Pancreas (tissue), 10 donors: ENCODE results near the gene SDK1. TPM values are rescaled to one million over a fixed set of nuclear protein-coding genes. Genes with fewer than 3 reads are reported as not detected.
A peak's percentile ranks its signal among the peaks of the same experiment; 100 is the strongest.

Experiments
- ATAC-seq, 4 donors: fragments of 200-7000 bp; cut with Tn5 transposase; one replicate each; pipeline versions ENCODE4 v1.8.0 to v1.9.1; 2020; ENCODE audit warnings: mild to moderate bottlenecking in 4 of 4, moderate library complexity in 4 of 4
- DNase-seq, 6 donors: peaks; one replicate each; pipeline ENCODE4 v3.0.0-alpha.2; 2020
- FAIRE-seq: peaks from 2 replicates; lab custom pipeline; 2012; peaks lifted over from hg19 to GRCh38; lab: Jason Lieb, UNC
- H3K27ac ChIP-seq, 4 donors: fragments of 200-600 bp; sonication (generic); 1 replicate in 3 of 4; 2 replicates in 1 of 4; pipeline versions ENCODE4 v1.5.0 to v1.8.0; 2020
- H3K27me3 ChIP-seq, 4 donors: fragments of 200-600 bp; one replicate each; pipeline ENCODE4 v1.8.0; 2021
- H3K36me3 ChIP-seq, 3 donors: fragments of 200-600 bp; sonication (generic) in 1 of 3; one replicate each; pipeline versions ENCODE4 v1.5.0 to v1.8.0; 2020 to 2021
- H3K4me1 ChIP-seq, 3 donors: fragments of 200-600 bp; one replicate each; pipeline ENCODE4 v1.8.0; 2021
- H3K4me3 ChIP-seq, 4 donors: fragments of 200-600 bp; sonication (generic) in 2 of 4; one replicate each; pipeline versions ENCODE4 v1.5.0 to v1.8.0; 2020 to 2021
- H3K9me3 ChIP-seq, 4 donors: fragments of 200-600 bp; one replicate each; pipeline ENCODE4 v1.8.0; 2021
- WGBS, 2 donors: extraction: QIAGEN DNeasy Blood & Tissue Kit; methylation state at CpG; one replicate each; pipeline ENCODE4 v1.1.7; 2013; 5-methylcytosine and 5-hydroxymethylcytosine counted together
- intact Hi-C, 3 donors: fragments of 100-400 bp; cut with DNase I; formaldehyde crosslinking; loops; one replicate each; pipeline versions ENCODE4 v1.11.1 to v1.14.2; 2022
- polyA plus RNA-seq, 2 donors: library from polyadenylated mRNA; stranded (reverse); fragments of 200-250 nt; gene quantifications; one replicate each; pipeline ENCODE4 v1.2.3, GENCODE V29; 2013
- total RNA-seq, 6 donors: library from RNA; stranded (reverse); fragmentation: NEBNext Ultra II Directional in 4 of 6; extraction: Animal tissue kit (Norgen Biotek cat#: 25700) in 4 of 6; gene quantifications; one replicate each; pipeline versions ENCODE4 v1.2.1 to v1.2.4, GENCODE V29; 2021 to 2023
- TF ChIP-seq, protein P1 (sequence below), 4 donors: fragments of 200-600 bp; sonication (generic) in 3 of 4; IDR thresholded peaks; one replicate each; pipeline versions ENCODE4 v1.5.0 to v1.8.0; 2021; ENCODE audit warnings: antibody characterized with exemption in 4 of 4
- donor health status: healthy with polysubstance abuse.
- donor health status: DM: no; HTN: no; CAD: no; lungs with moderate emphysema.
- donor health status: DM: no; HTN: no; CAD: no.
- donor health status: control.
- donor health status: control.
- donor health status: Bipolar disorder and iron deficiency.
- donor health status: DM: yes; HTN: yes; CAD: no.
- donor health status: DM: no; HTN: no; CAD: no.
- donor health status: DM: no; HTN: no; CAD: no.
- donor health status: DM: yes; HTN: yes; CAD: no.

The SDK1 gene
- total and polyA plus RNA-seq, 8 donors: 10.8 to 30.8 (median 19.8) TPM

DNA sequence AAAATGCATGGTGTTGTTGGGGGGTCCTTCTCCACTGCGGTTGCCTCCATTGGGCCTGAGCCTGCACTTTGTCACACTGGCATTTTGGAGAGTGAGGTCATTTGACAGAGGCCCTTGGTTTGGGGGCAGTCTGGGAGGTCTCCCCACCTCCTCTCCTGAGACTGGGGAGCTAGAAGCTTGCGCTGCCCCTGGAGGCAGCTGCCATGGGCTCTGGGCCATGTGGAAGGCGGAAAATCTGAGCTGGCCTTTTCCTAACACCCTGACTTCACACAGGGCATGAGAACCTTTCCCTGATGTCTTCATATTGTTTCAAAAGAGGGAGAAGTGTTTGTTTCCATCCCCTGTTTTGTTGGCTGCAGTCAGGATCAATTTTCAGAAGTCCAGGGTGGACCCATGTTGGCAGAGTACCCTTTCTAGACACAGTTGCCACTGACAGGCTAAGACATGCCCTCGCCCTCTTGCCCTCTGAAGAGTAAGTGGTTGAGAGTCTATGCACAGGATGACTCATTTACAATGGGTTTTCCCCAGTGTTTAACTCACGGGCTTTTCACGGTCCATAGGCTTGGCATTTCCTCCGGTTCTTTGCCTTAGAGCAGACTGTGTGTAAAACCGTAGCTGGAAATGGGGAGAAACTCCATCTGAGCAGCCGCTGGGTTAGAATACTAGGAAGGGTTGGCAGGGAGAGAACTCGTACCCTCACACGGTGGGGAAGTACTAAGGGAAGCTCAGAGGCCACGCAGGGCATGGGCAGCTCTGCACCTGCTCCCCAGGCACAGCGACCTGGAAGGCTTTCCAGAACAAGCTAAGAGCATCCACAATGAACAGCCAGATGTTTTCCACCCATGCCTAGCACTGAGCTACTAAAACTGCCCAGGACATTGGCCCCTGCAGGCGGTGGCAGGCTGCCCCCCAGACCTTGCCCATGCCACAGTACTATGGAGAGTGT, 655.0 kb downstream of the SDK1 start:
- Histone ChIP-seq H3K9me3 (no peaks in the 10 kb centered on the region), H3K36me3 (no peaks in the 10 kb centered on the region), H3K27me3 (no peaks in the 10 kb centered on the region), H3K4me1 (peaks cover 0 to 13% (median 8%) of the 10 kb centered on the region in 3 donors), H3K27ac (no peak overlapping the region), H3K4me3 (no peak overlapping the region)
- ATAC-seq (peak in 3 of 4 donors; percentile 38 to 67 (median 66)), FAIRE-seq (no peak), DNase-seq (no peak)
- TF ChIP-seq, protein P1, sequence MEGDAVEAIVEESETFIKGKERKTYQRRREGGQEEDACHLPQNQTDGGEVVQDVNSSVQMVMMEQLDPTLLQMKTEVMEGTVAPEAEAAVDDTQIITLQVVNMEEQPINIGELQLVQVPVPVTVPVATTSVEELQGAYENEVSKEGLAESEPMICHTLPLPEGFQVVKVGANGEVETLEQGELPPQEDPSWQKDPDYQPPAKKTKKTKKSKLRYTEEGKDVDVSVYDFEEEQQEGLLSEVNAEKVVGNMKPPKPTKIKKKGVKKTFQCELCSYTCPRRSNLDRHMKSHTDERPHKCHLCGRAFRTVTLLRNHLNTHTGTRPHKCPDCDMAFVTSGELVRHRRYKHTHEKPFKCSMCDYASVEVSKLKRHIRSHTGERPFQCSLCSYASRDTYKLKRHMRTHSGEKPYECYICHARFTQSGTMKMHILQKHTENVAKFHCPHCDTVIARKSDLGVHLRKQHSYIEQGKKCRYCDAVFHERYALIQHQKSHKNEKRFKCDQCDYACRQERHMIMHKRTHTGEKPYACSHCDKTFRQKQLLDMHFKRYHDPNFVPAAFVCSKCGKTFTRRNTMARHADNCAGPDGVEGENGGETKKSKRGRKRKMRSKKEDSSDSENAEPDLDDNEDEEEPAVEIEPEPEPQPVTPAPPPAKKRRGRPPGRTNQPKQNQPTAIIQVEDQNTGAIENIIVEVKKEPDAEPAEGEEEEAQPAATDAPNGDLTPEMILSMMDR (IDR thresholded peaks at IDR 0.05): no peak
- intact Hi-C loops: no loop called here
- 87 to 92% methylated on average over 14 of the region's 14 CpGs for WGBS, 2 donors

DNA sequence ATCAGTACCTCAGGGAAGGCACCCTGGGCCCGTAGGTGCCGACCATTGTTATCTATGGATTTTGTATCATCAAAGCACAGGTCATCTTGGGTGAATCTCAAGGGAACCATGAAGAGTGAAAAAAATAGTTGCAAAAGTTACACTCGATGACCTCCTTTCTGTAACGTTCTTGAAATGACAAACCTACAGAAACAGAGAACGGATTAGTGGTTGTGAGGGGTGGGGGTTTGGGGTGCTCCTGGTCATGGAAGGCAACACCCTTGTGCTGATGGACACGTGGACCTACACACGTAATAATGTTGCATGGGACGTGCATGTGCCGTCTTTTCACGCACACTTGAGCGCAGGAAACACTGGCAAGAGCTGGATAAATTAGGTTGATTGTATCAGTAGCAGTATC, 655.9 kb downstream of the SDK1 start:
- Histone ChIP-seq H3K27me3 (no peaks in the 10 kb centered on the region), H3K4me3 (no peak overlapping the region), H3K4me1 (peaks cover 0 to 13% (median 8%) of the 10 kb centered on the region in 3 donors), H3K36me3 (no peaks in the 10 kb centered on the region), H3K9me3 (no peaks in the 10 kb centered on the region), H3K27ac (no peak overlapping the region)
- 91 to 94% methylated on average over 11 of the region's 11 CpGs for WGBS, 2 donors
- DNase-seq: no peak
- FAIRE-seq: no peak
- no peak for ATAC-seq
- intact Hi-C loops: no loop called here
- TF ChIP-seq, protein P1 (IDR thresholded peaks at IDR 0.05): no peak

DNA sequence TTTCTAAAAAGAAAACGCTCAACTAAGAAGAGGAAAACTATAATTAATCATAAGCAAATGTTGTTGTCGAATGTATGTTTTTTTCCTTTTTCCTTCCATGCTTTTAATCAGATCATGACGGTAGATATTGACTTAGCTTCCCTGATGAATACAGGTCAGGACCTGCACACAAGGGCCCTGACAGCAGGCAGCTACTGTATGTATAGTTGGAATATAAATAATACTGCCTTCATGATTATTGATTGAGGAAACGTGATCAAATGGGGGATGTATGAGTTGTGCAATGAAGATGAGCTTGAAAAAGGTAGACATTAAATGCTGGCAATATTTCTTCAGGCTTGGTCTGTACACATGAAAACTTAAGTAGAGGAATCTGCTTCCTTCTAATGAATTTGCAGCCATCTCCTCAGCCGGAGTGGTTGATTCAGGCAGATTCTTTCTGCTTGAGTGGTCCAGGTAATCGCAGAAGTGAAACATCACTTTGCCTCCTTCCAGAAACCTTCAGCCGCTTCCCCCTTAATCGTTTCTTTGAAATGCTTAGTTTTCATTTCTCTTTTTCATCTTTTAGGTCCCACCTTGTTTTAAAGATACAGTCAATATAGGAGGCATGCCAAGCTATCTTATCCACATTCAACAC, 656.5 kb downstream of the SDK1 start:
- Histone ChIP-seq H3K9me3 (no peaks in the 10 kb centered on the region), H3K27ac (peak overlapping the region in 2 of 4 donors; percentile 14 to 25), H3K4me1 (peaks cover 0 to 13% (median 8%) of the 10 kb centered on the region in 3 donors), H3K36me3 (no peaks in the 10 kb centered on the region), H3K4me3 (no peak overlapping the region), H3K27me3 (no peaks in the 10 kb centered on the region)
- ATAC-seq (peak in 3 of 4 donors; percentile 15 to 16 (median 16)), FAIRE-seq (no peak), DNase-seq (no peak)
- 38 to 45% methylated on average over 8 of the region's 8 CpGs for WGBS, 2 donors
- intact Hi-C loops: no loop called here
- TF ChIP-seq, protein P1 (IDR thresholded peaks at IDR 0.05): no peak

DNA sequence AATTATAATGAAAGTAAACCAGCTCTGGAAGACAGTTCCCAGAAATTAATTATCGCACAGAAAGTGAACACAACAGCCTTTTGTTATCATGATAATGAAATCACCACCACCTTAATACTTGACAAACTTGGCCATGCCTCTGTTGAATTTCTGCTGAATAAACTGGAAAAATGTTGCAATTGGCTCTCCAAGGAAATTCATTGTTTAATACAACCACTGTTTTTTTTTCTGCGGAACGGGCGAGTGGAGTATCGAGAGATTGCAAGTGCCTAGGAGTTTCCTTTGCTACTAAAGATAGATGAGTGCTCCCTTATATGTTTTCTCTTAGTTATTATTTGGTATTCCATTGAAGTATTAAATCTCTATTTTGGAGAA, 657.0 kb downstream of the SDK1 start:
- FAIRE-seq: no peak
- no peaks in the 10 kb centered on the region for H3K36me3 ChIP-seq
- H3K9me3 ChIP-seq: no peaks in the 10 kb centered on the region
- H3K27ac ChIP-seq: peak overlapping the region in 2 of 4 donors; percentile 14 to 25
- no peak overlapping the region for H3K4me3 ChIP-seq
- no peaks in the 10 kb centered on the region for H3K27me3 ChIP-seq
- H3K4me1 ChIP-seq: peaks cover 0 to 13% (median 8%) of the 10 kb centered on the region in 3 donors
- peak; percentile 44 to 68 (median 53) for ATAC-seq
- TF ChIP-seq, protein P1 (IDR thresholded peaks at IDR 0.05): no peak
- intact Hi-C loops: no loop called here
- no peak for DNase-seq
- WGBS, 2 donors: 13 to 17% methylated on average over 5 of the region's 5 CpGs
